ENCODE measurements around the gene MEX3D.

The MEX3D gene

GRCh38 chr19:1599460-1599846 is 31.3 kb upstream of the MEX3D start:
- H3K4me3 ChIP-seq (ENCODE audit: low read length), result no peak overlapping the region
- no peak for DNase-seq (ENCODE audit: low read depth, low spot score)

GRCh38 chr19:1598777-1599459 is 30.8 kb upstream of the MEX3D start:
- no peak overlapping the region for H3K4me3 ChIP-seq (ENCODE audit: low read length)
- DNase-seq (ENCODE audit: low read depth, low spot score), result no peak

- H3K4me3 ChIP-seq (ENCODE audit: low read length), result peak overlapping the region; percentile 71
These were observed 25.3 kb upstream of the MEX3D start for GRCh38 chr19:1593501-1593772.

GRCh38 chr19:1592755-1593500 is 24.8 kb upstream of the MEX3D start, which contains the start of gene MBD3:
MBD3 (minus strand) TSS chr19:1592865; CDS start chr19:1592631, 234 bp downstream.
- H3K4me3 ChIP-seq (ENCODE audit: low read length), result peak within 1 kb of the TSS; percentile 97
- DNase-seq (ENCODE audit: low read depth, low spot score), result peak; percentile 80

More at GRCh38 chr19:1593501-1593772, 25.3 kb upstream of the MEX3D start:
- no peak for DNase-seq (ENCODE audit: low read depth, low spot score)

- H3K4me3 ChIP-seq (ENCODE audit: low read length), result peak overlapping the region; percentile 97
- peak; percentile 71 for DNase-seq (ENCODE audit: low read depth, low spot score)
These were observed 24.1 kb upstream of the MEX3D start for GRCh38 chr19:1592024-1592754.

- DNase-seq (ENCODE audit: low read depth, low spot score), result no peak
- peak overlapping the region; percentile 97 for H3K4me3 ChIP-seq (ENCODE audit: low read length)
These were observed 23.4 kb upstream of the MEX3D start for GRCh38 chr19:1591421-1592023.

GRCh38 chr19:1590641-1591397 is 22.7 kb upstream of the MEX3D start:
- peak; percentile 50 for DNase-seq (ENCODE audit: low read depth, low spot score)
- H3K4me3 ChIP-seq (ENCODE audit: low read length), result peak overlapping the region; percentile 97

GRCh38 chr19:1587872-1588271 is 19.7 kb upstream of the MEX3D start:
- DNase-seq (ENCODE audit: low read depth, low spot score), result no peak
- H3K4me3 ChIP-seq (ENCODE audit: low read length), result no peak overlapping the region

- no peak overlapping the region for H3K4me3 ChIP-seq (ENCODE audit: low read length)
- DNase-seq (ENCODE audit: low read depth, low spot score), result no peak
These were observed 17.1 kb upstream of the MEX3D start for GRCh38 chr19:1585243-1585580.

GRCh38 chr19:1584500-1585242 is 16.5 kb upstream of the MEX3D start:
- no peak for DNase-seq (ENCODE audit: low read depth, low spot score)
- no peak overlapping the region for H3K4me3 ChIP-seq (ENCODE audit: low read length)

- no peak for DNase-seq (ENCODE audit: low read depth, low spot score)
- no peak overlapping the region for H3K4me3 ChIP-seq (ENCODE audit: low read length)
These were observed 14.1 kb upstream of the MEX3D start for GRCh38 chr19:1582201-1582600.

- no peak for DNase-seq (ENCODE audit: low read depth, low spot score)
These were observed 12.8 kb upstream of the MEX3D start for GRCh38 chr19:1580957-1581356.

GRCh38 chr19:1580382-1580781 is 12.3 kb upstream of the MEX3D start:
- DNase-seq (ENCODE audit: low read depth, low spot score), result no peak
- H3K4me3 ChIP-seq (ENCODE audit: low read length), result no peak overlapping the region

More at GRCh38 chr19:1580957-1581356, 12.8 kb upstream of the MEX3D start:
- no peak overlapping the region for H3K4me3 ChIP-seq (ENCODE audit: low read length)

- H3K4me3 ChIP-seq (ENCODE audit: low read length), result no peak overlapping the region
- no peak for DNase-seq (ENCODE audit: low read depth, low spot score)
These were observed 11.1 kb upstream of the MEX3D start for GRCh38 chr19:1579222-1579621.

- no peak for DNase-seq (ENCODE audit: low read depth, low spot score)
- H3K4me3 ChIP-seq (ENCODE audit: low read length), result no peak overlapping the region
These were observed 9.9 kb upstream of the MEX3D start for GRCh38 chr19:1577929-1578618.

- no peak overlapping the region for H3K4me3 ChIP-seq (ENCODE audit: low read length)
- no peak for DNase-seq (ENCODE audit: low read depth, low spot score)
These were observed 9.2 kb upstream of the MEX3D start for GRCh38 chr19:1577090-1577928.

All from Jurkat, Clone E6-1 (cell line).